SU-DHL-6 (cell line): ENCODE measurements around the gene TANC1.

Source experiments
- CTCF ChIP-seq: fragments of 200-600 bp; sonication (generic); IDR thresholded peaks from one replicate; pipeline ENCODE4 v1.5.1; 2017; ENCODE audit warnings: antibody characterized with exemption, mild to moderate bottlenecking, low read length, moderate library complexity; ENCODE audit not compliant: insufficient read depth, poor library complexity, severe bottlenecking
- EZH2phosphoT487 ChIP-seq: fragments of 200-600 bp; sonication (generic), shearing (Covaris generic); conservative IDR thresholded peaks from 2 replicates; pipeline ENCODE4 v1.6.1; 2018; ENCODE audit warnings: mild to moderate bottlenecking, antibody characterized with exemption, low read length, moderate library complexity, mixed read lengths

- no peak for TF ChIP-seq CTCF
- TF ChIP-seq EZH2phosphoT487: no peak
Measured at GRCh38 chr2:159199236-159199635, 230.8 kb downstream of the TANC1 start.
